Bronchial epithelial cell (primary cell): ENCODE results near the gene MYO1C. TPM values are rescaled to one million over a fixed set of nuclear protein-coding genes. Genes with fewer than 3 reads are reported as not detected.
A peak's percentile ranks its signal among the peaks of the same experiment; 100 is the strongest.

ENCODE experiments used
- DNase-seq: peaks from one replicate; pipeline ENCODE4 v3.0.0-alpha.2; 2010; ENCODE audit warnings: low read depth
- FAIRE-seq: peaks from 2 replicates; lab custom pipeline; 2011; peaks lifted over from hg19 to GRCh38; lab: Jason Lieb, UNC
- H3K27me3 ChIP-seq: 2 replicates; pipeline ENCODE4 v1.5.1; 2011; ENCODE audit warnings: low read length; ENCODE audit not compliant: control insufficient read depth, insufficient read depth
- H3K36me3 ChIP-seq: 2 replicates; pipeline ENCODE4 v1.5.1; 2011; ENCODE audit warnings: low read length; ENCODE audit not compliant: control insufficient read depth, insufficient read depth
- H3K4me3 ChIP-seq: 2 replicates; pipeline ENCODE4 v1.5.1; 2011; ENCODE audit warnings: mild to moderate bottlenecking, low read depth, low read length, control low read depth
- CTCF ChIP-seq: IDR thresholded peaks from 2 replicates; pipeline ENCODE4 v1.5.1; 2011; ENCODE audit warnings: mild to moderate bottlenecking, moderate library complexity, low read length, control low read depth, inconsistent platforms; ENCODE audit not compliant: insufficient read depth, severe bottlenecking
- total RNA-seq: library from RNA; depleted of rRNA; stranded (reverse); fragments of >200 nt; gene quantifications from 2 replicates; pipeline ENCODE4 v1.2.1, GENCODE V29; 2014

The MYO1C gene
- total RNA-seq, 1 donor from 2014 or later = 80.3 TPM

- Histone ChIP-seq H3K36me3 (peaks cover 51% of the 10 kb centered on the region), H3K27me3 (no peaks in the 10 kb centered on the region), H3K4me3 (no peak overlapping the region)
- no peak for TF ChIP-seq CTCF
- FAIRE-seq = no peak
- no peak for DNase-seq
Measured at GRCh38 chr17:1478418-1478817, 14.1 kb downstream of the MYO1C start.

GRCh38 chr17:1475321-1475854 lies 17.1 kb downstream of the MYO1C start:
- Histone ChIP-seq H3K4me3 (no peak overlapping the region), H3K27me3 (no peaks in the 10 kb centered on the region), H3K36me3 (peaks cover 46% of the 10 kb centered on the region)
- FAIRE-seq = no peak
- DNase-seq = no peak
- no peak for TF ChIP-seq CTCF

- peaks cover 45% of the 10 kb centered on the region for H3K36me3 ChIP-seq
- DNase-seq (no peak), FAIRE-seq (no peak)
- no peak for TF ChIP-seq CTCF
- no peak overlapping the region for H3K4me3 ChIP-seq
- H3K27me3 ChIP-seq = no peaks in the 10 kb centered on the region
Measured at GRCh38 chr17:1474402-1475189, 17.9 kb downstream of the MYO1C start.

GRCh38 chr17:1473841-1474240 lies 18.6 kb downstream of the MYO1C start:
- TF ChIP-seq CTCF = no peak
- Histone ChIP-seq H3K27me3 (no peaks in the 10 kb centered on the region), H3K36me3 (peaks cover 46% of the 10 kb centered on the region), H3K4me3 (no peak overlapping the region)
- no peak for DNase-seq
- FAIRE-seq = peak; percentile 76

GRCh38 chr17:1473170-1473569 lies 19.3 kb downstream of the MYO1C start:
- no peak for FAIRE-seq
- TF ChIP-seq CTCF = no peak
- Histone ChIP-seq H3K36me3 (peaks cover 46% of the 10 kb centered on the region), H3K27me3 (no peaks in the 10 kb centered on the region), H3K4me3 (no peak overlapping the region)
- no peak for DNase-seq
